ENCODE data around the gene LAMTOR4. TPM values are rescaled to one million over a fixed set of nuclear protein-coding genes. Genes with fewer than 3 reads are reported as not detected.

Gene LAMTOR4
- total and polyA plus RNA-seq, 2 of the 13 experiments (the other 11 are each of a cell fraction or from before 2014, with no cell fraction given): 115 to 118 TPM

DNA sequence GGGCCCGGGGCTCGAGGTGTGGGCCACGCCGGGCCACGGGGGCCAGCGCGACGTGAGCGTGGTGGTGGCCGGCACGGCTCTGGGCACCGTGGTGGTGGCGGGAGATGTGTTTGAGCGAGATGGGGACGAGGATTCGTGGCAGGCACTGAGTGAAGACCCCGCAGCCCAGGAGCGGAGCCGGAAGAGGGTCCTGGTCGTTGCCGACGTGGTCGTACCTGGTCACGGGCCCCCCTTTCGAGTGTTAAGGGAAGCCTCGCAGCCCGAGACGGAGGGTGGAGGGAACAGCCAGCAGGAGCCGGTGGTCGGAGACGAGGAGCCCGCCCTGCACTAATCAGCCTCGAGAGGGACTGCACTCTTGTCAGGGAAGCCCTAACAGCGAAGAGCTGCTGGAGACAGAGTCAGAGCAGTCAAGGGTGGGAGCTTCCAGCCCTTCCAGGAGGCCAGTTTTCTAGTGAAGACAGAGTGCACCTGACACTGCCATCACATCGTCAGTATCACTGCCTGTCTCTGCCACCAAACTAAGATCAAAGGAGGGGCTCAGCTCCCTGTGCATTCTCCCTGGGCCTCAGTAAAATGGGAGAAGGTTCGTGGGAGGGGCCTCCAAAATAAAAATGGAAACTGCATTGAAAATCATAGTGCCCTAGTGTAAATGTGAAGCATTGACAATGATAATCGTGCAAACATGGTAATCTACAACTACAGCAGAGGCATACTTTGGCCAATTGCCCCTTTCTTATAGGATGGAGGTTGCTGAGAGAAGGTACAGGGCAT lies 20.7 kb upstream of the LAMTOR4 start:
- no peak for DNase-seq (ENCODE audit: low spot score)
- 5% methylated on average over 17 of the region's 37 CpGs for WGBS (ENCODE audit: low lambda C conversion rate)
- no peaks in the 10 kb centered on the region for H4K20me1 ChIP-seq (ENCODE audit: insufficient read depth, low read length)
- peak overlapping the region; percentile 74 for H3K4me2 ChIP-seq (ENCODE audit: low read depth, low read length)
- peak; percentile 61 for ATAC-seq
- H3K4me3 ChIP-seq (replicated peaks in 1 of 3; ENCODE audit: insufficient read depth in 1 of 3, low read depth in 2 of 3, low read length in 3 of 3): peak overlapping the region; percentile 74 to 92 (median 84)
- H2AFZ ChIP-seq (ENCODE audit: low read length): no peak overlapping the region
- no peaks in the 10 kb centered on the region for H3K9me3 ChIP-seq (ENCODE audit: low read length)
- peaks cover 5% of the 10 kb centered on the region for H3K79me2 ChIP-seq (ENCODE audit: insufficient read depth, low read length)
- H3K27ac ChIP-seq (ENCODE audit: extremely low read length, insufficient read depth, low read length): peak overlapping the region; percentile 96
- peak overlapping the region; percentile 88 for H3K9ac ChIP-seq (ENCODE audit: insufficient read depth, low read depth, low read length)
- H3K4me1 ChIP-seq (ENCODE audit: insufficient read depth, low read length): peaks cover 55% of the 10 kb centered on the region
- POLR2A ChIA-PET: interaction anchor here (2.5 to 3.7 kb wide), 2 partner anchors 21 to 27 kb away, joined by 8 to 26 read pairs; partner anchors contain the start of genes AP4M1, LAMTOR4 and MCM7
- no peaks in the 10 kb centered on the region for H3K36me3 ChIP-seq (replicated peaks in 1 of 2; ENCODE audit: control insufficient read depth in 1 of 2, insufficient read depth in 2 of 2, low read length in 2 of 2)
- intact Hi-C loops (cut with micrococcal nuclease; ENCODE audit: unreplicated experiment): loop anchor here (5.0 kb wide), 1 partner anchor 46 kb away; the partner anchor contains the start of gene ZNF3
- H3K27me3 ChIP-seq (ENCODE audit: control insufficient read depth in 1 of 2, insufficient read depth in 2 of 2, low read length in 2 of 2): no peaks in the 10 kb centered on the region
- in situ Hi-C loops (cut with HindIII; ENCODE audit: extremely low pct_ligation_motif_present, low pct_unique_long_range_greater_than_20kb): no loop called here
- BruUV-seq (replicated peaks): TSS peak; percentile 43
- peak; percentile 55 for FAIRE-seq
- CTCF ChIA-PET (ENCODE audit: low intra/inter-chr PET ratio, low total read pairs): no interaction called here
- TF ChIP-seq THAP11 (CRISPR knock-in tag; IDR thresholded peaks at IDR 0.05) (no peak), FOSL1 (CRISPR knock-in tag; IDR thresholded peaks at IDR 0.05; ENCODE audit: borderline replicate concordance) (no peak), EHMT2 (IDR thresholded peaks at IDR 0.05; ENCODE audit: borderline replicate concordance, low read depth, low read length) (no peak), ZNF510 (CRISPR knock-in tag; IDR thresholded peaks at IDR 0.05; ENCODE audit: low read depth) (no peak), ZFP37 (CRISPR knock-in tag; IDR thresholded peaks at IDR 0.05; ENCODE audit: borderline replicate concordance) (no peak), SUZ12 (IDR thresholded peaks at IDR 0.05; ENCODE audit: low read depth, low read length) (no peak), ZNF207 (IDR thresholded peaks at IDR 0.05; ENCODE audit: borderline replicate concordance) (no peak), RFX5 (IDR thresholded peaks at IDR 0.05; ENCODE audit: low read depth, low read length) (no peak), SRY (CRISPR knock-in tag; IDR thresholded peaks at IDR 0.05) (peak; percentile 72; the same call in 1 of the 2 replicates), BRD4 (CRISPR knock-in tag; IDR thresholded peaks at IDR 0.05) (no peak), ZNF337 (CRISPR knock-in tag; IDR thresholded peaks at IDR 0.05; ENCODE audit: borderline replicate concordance, low read depth) (no peak), MED13 (CRISPR knock-in tag; IDR thresholded peaks at IDR 0.05) (no peak)
- TF ChIP-seq, protein P1, sequence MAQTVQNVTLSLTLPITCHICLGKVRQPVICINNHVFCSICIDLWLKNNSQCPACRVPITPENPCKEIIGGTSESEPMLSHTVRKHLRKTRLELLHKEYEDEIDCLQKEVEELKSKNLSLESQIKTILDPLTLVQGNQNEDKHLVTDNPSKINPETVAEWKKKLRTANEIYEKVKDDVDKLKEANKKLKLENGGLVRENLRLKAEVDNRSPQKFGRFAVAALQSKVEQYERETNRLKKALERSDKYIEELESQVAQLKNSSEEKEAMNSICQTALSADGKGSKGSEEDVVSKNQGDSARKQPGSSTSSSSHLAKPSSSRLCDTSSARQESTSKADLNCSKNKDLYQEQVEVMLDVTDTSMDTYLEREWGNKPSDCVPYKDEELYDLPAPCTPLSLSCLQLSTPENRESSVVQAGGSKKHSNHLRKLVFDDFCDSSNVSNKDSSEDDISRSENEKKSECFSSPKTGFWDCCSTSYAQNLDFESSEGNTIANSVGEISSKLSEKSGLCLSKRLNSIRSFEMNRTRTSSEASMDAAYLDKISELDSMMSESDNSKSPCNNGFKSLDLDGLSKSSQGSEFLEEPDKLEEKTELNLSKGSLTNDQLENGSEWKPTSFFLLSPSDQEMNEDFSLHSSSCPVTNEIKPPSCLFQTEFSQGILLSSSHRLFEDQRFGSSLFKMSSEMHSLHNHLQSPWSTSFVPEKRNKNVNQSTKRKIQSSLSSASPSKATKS (CRISPR knock-in tag; IDR thresholded peaks at IDR 0.05): no peak
- TF ChIP-seq, protein P2, sequence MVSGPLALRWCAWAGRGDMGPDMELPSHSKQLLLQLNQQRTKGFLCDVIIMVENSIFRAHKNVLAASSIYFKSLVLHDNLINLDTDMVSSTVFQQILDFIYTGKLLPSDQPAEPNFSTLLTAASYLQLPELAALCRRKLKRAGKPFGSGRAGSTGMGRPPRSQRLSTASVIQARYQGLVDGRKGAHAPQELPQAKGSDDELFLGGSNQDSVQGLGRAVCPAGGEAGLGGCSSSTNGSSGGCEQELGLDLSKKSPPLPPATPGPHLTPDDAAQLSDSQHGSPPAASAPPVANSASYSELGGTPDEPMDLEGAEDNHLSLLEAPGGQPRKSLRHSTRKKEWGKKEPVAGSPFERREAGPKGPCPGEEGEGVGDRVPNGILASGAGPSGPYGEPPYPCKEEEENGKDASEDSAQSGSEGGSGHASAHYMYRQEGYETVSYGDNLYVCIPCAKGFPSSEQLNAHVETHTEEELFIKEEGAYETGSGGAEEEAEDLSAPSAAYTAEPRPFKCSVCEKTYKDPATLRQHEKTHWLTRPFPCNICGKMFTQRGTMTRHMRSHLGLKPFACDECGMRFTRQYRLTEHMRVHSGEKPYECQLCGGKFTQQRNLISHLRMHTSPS (CRISPR knock-in tag; IDR thresholded peaks at IDR 0.05; ENCODE audit: low read depth): no peak; the same call in 1 of the 2 replicates
- TF ChIP-seq, protein P3, sequence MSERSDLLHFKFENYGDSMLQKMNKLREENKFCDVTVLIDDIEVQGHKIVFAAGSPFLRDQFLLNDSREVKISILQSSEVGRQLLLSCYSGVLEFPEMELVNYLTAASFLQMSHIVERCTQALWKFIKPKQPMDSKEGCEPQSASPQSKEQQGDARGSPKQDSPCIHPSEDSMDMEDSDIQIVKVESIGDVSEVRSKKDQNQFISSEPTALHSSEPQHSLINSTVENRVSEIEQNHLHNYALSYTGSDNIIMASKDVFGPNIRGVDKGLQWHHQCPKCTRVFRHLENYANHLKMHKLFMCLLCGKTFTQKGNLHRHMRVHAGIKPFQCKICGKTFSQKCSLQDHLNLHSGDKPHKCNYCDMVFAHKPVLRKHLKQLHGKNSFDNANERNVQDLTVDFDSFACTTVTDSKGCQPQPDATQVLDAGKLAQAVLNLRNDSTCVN (CRISPR knock-in tag; IDR thresholded peaks at IDR 0.05; ENCODE audit: borderline replicate concordance): no peak
- TF ChIP-seq, protein P4, sequence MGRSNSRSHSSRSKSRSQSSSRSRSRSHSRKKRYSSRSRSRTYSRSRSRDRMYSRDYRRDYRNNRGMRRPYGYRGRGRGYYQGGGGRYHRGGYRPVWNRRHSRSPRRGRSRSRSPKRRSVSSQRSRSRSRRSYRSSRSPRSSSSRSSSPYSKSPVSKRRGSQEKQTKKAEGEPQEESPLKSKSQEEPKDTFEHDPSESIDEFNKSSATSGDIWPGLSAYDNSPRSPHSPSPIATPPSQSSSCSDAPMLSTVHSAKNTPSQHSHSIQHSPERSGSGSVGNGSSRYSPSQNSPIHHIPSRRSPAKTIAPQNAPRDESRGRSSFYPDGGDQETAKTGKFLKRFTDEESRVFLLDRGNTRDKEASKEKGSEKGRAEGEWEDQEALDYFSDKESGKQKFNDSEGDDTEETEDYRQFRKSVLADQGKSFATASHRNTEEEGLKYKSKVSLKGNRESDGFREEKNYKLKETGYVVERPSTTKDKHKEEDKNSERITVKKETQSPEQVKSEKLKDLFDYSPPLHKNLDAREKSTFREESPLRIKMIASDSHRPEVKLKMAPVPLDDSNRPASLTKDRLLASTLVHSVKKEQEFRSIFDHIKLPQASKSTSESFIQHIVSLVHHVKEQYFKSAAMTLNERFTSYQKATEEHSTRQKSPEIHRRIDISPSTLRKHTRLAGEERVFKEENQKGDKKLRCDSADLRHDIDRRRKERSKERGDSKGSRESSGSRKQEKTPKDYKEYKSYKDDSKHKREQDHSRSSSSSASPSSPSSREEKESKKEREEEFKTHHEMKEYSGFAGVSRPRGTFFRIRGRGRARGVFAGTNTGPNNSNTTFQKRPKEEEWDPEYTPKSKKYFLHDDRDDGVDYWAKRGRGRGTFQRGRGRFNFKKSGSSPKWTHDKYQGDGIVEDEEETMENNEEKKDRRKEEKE (IDR thresholded peaks at IDR 0.05): no peak
